Stimulated activated CD4-positive, alpha-beta T cell treated with anti-CD3 and anti-CD28 coated beads, Interleukin-15, amount 100 ng/mL, for 24 hours (primary cell): Measurements from ENCODE around the gene CENPL.

Experiments
- DNase-seq: peaks from one replicate; pipeline ENCODE4 v3.0.0-alpha.2; 2020

The CENPL gene

GRCh38 chr1:173753830-173754229 is 70.9 kb downstream of the CENPL start:
- DNase-seq = no peak
